SH-SY5Y (cell line): ENCODE results near the gene DIRAS2.

ENCODE experiments used
- GATA2 ChIP-seq: IDR thresholded peaks from 2 replicates; pipeline ENCODE4 v1.6.1; 2011; ENCODE audit warnings: mild to moderate bottlenecking, low read depth, low read length
- GATA3 ChIP-seq: IDR thresholded peaks from 2 replicates; pipeline ENCODE4 v1.6.1; 2011; ENCODE audit warnings: low read depth, mild to moderate bottlenecking, low read length, moderate library complexity

DNA sequence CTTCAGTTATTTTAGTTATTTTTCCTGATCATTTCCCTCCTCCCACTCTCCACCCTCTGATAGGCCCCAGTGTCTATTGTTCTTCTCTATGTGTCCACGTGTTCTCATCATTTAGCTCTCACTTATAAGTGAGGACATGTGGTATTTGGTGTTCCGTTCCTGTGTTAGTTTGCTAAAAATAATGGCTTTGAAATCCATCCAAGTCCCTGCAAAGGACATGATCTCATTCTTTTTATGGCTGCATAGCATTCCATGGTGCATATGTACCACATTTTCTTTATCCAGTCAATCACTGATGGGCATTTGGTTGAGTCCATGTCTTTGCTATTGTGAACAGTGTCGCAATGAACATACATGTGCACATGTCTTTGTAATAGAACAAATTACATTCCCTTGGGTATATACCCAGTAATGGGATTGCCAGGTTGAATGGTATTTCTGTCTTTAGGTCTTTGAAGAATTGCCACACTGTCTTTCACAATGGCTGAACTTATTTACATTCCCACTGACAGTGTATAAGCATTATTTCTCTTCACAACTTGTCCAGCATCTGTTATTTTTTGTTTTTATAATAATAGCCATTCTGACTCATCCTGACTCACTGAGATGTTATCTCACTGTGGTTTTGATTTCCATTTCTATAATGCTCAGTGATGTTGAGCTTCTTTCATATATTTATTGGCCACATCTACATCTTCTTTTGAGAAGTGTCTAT lies 17.2 kb upstream of the DIRAS2 start:
- no peak for TF ChIP-seq GATA3
- no peak for TF ChIP-seq GATA2
